PFSK-1 (cell line): ENCODE measurements around the gene VGLL2.

ENCODE experiments used
- FOXP2 ChIP-seq: optimal IDR thresholded peaks from 2 replicates; pipeline ENCODE3; 2011; ENCODE audit warnings: borderline replicate concordance, control low read depth, inconsistent platforms; ENCODE audit not compliant: insufficient read depth; ENCODE audit errors: extremely low read length, extremely low read depth
- POLR2AphosphoS5 ChIP-seq: IDR thresholded peaks from 2 replicates; pipeline ENCODE4 v1.6.1; 2012; ENCODE audit warnings: low read depth, mild to moderate bottlenecking, control low read depth, low read length, moderate library complexity
- REST ChIP-seq, 2 experiments: IDR thresholded peaks; 2 replicates each; pipeline versions ENCODE4 v1.6.1 to v1.8.0; 2011 to 2012; ENCODE audit warnings: low read depth in 2 of 2, low read length in 2 of 2, control low read depth in 1 of 2, inconsistent platforms in 1 of 2, mild to moderate bottlenecking in 1 of 2, moderate library complexity in 1 of 2; ENCODE audit not compliant: insufficient read depth in 1 of 2
- SIN3A ChIP-seq: IDR thresholded peaks from 2 replicates; pipeline ENCODE4 v1.6.1; 2012; ENCODE audit warnings: mild to moderate bottlenecking, low read length, moderate library complexity, borderline replicate concordance; ENCODE audit not compliant: insufficient read depth
- TAF1 ChIP-seq: IDR thresholded peaks from 2 replicates; pipeline ENCODE4 v1.6.1; 2012; ENCODE audit warnings: low read length, control low read depth, borderline replicate concordance; ENCODE audit not compliant: insufficient read depth

Gene VGLL2

GRCh38 chr6:117275205-117275604, 9.8 kb downstream of the VGLL2 start:
- TF ChIP-seq SIN3A (no peak), FOXP2 (no peak), REST (IDR thresholded peaks at IDR 0.05; ENCODE audit: insufficient read depth in 1 of 2, low read depth in 2 of 2, low read length in 2 of 2) (no peak), TAF1 (no peak), POLR2AphosphoS5 (no peak)

- TF ChIP-seq REST (IDR thresholded peaks at IDR 0.05; ENCODE audit: insufficient read depth in 1 of 2, low read depth in 2 of 2, low read length in 2 of 2) (no peak), POLR2AphosphoS5 (no peak), TAF1 (no peak), SIN3A (no peak), FOXP2 (no peak)
Measured at GRCh38 chr6:117275711-117276110, 10.4 kb downstream of the VGLL2 start.

GRCh38 chr6:117276778-117277316, 11.5 kb downstream of the VGLL2 start:
- TF ChIP-seq POLR2AphosphoS5 (no peak), REST (IDR thresholded peaks at IDR 0.05; ENCODE audit: insufficient read depth in 1 of 2, low read depth in 2 of 2, low read length in 2 of 2) (no peak), SIN3A (no peak), TAF1 (no peak), FOXP2 (no peak)

- no peak for TF ChIP-seq TAF1
- TF ChIP-seq FOXP2, result no peak
- no peak for TF ChIP-seq POLR2AphosphoS5
- no peak for TF ChIP-seq SIN3A
- no peak for TF ChIP-seq REST (IDR thresholded peaks at IDR 0.05; ENCODE audit: insufficient read depth in 1 of 2, low read depth in 2 of 2, low read length in 2 of 2)
Measured at GRCh38 chr6:117280922-117281321, 15.6 kb downstream of the VGLL2 start.

- TF ChIP-seq SIN3A, result no peak
- TF ChIP-seq FOXP2, result no peak
- no peak for TF ChIP-seq POLR2AphosphoS5
- no peak for TF ChIP-seq TAF1
- TF ChIP-seq REST (IDR thresholded peaks at IDR 0.05; ENCODE audit: insufficient read depth in 1 of 2, low read depth in 2 of 2, low read length in 2 of 2), result no peak
Measured at GRCh38 chr6:117288083-117288715, 22.8 kb downstream of the VGLL2 start.
